Measurements from ENCODE around the gene LSAMP.

Gene LSAMP

GRCh38 chr3:115928376-115928775 is 516.9 kb downstream of the LSAMP start:
- DNase-seq = no peak

GRCh38 chr3:115927197-115927596 is 518.1 kb downstream of the LSAMP start:
- DNase-seq = no peak

GRCh38 chr3:115922681-115923347 is 522.5 kb downstream of the LSAMP start:
- DNase-seq = no peak

- DNase-seq = no peak
Observed at GRCh38 chr3:115921711-115922110, 523.6 kb downstream of the LSAMP start.

GRCh38 chr3:115918900-115919299 is 526.4 kb downstream of the LSAMP start:
- no peak for DNase-seq

- no peak for DNase-seq
Observed at GRCh38 chr3:115916866-115917265, 528.4 kb downstream of the LSAMP start.

- DNase-seq = no peak
Observed at GRCh38 chr3:115915061-115915460, 530.2 kb downstream of the LSAMP start.

- no peak for DNase-seq
Observed at GRCh38 chr3:115913069-115913686, 532.1 kb downstream of the LSAMP start.

- no peak for DNase-seq
Observed at GRCh38 chr3:115912372-115912771, 532.9 kb downstream of the LSAMP start.

GRCh38 chr3:115905871-115906270 is 539.4 kb downstream of the LSAMP start:
- DNase-seq = no peak

GRCh38 chr3:115903843-115904242 is 541.4 kb downstream of the LSAMP start:
- DNase-seq = no peak

GRCh38 chr3:115901008-115901407 is 544.3 kb downstream of the LSAMP start:
- DNase-seq = no peak

GRCh38 chr3:115899535-115899934 is 545.8 kb downstream of the LSAMP start:
- DNase-seq = no peak

GRCh38 chr3:115898656-115899410 is 546.5 kb downstream of the LSAMP start:
- no peak for DNase-seq

- no peak for DNase-seq
Observed at GRCh38 chr3:115891006-115891636, 554.2 kb downstream of the LSAMP start.

- no peak for DNase-seq
Observed at GRCh38 chr3:115890579-115890978, 554.7 kb downstream of the LSAMP start.

- DNase-seq = no peak
Observed at GRCh38 chr3:115885621-115886020, 559.7 kb downstream of the LSAMP start.

- DNase-seq = no peak
Observed at GRCh38 chr3:115877615-115877899, 567.7 kb downstream of the LSAMP start.

GRCh38 chr3:115876876-115877614 is 568.2 kb downstream of the LSAMP start:
- peak; percentile 12 for DNase-seq

- DNase-seq = no peak
Observed at GRCh38 chr3:115875460-115875859, 569.8 kb downstream of the LSAMP start.

- no peak for DNase-seq
Observed at GRCh38 chr3:115871735-115872134, 573.6 kb downstream of the LSAMP start.

- no peak for DNase-seq
Observed at GRCh38 chr3:115864911-115865310, 580.4 kb downstream of the LSAMP start.

GRCh38 chr3:115862849-115863248 is 582.4 kb downstream of the LSAMP start:
- no peak for DNase-seq

Data from DMS79 treated with DMSO at 0.1 percent for 48 hours (cell line).